Spleen (tissue), 7 donors: Measurements from ENCODE around the gene GCK.

Source experiments
- CTCF ChIP-seq, 11 experiments: fragments of 200-600 bp in 7 of 11; fragments of 450-650 bp in 4 of 11; sonication (generic) in 4 of 11; IDR thresholded peaks in 8 of 11; conservative IDR thresholded peaks in 3 of 11; 1 replicate in 7 of 11; 2 replicates in 4 of 11; pipeline versions ENCODE4 v1.4.0 to v1.8.0; 2016 to 2021; ENCODE audit warnings: antibody characterized with exemption in 11 of 11, inconsistent platforms in 4 of 11, mild to moderate bottlenecking in 1 of 11
- POLR2A ChIP-seq, 3 donors: fragments of 450-650 bp; IDR thresholded peaks; one replicate each; pipeline ENCODE4 v1.5.1; 2017; ENCODE audit warnings: antibody characterized with exemption in 3 of 3, mild to moderate bottlenecking in 1 of 3
- POLR2AphosphoS5 ChIP-seq, 3 donors: sonication (generic); formaldehyde crosslinking; IDR thresholded peaks; one replicate each; pipeline ENCODE4 v1.5.1; 2017; ENCODE audit warnings: antibody characterized with exemption in 3 of 3
- donor health status: DM: no; HTN: no; CAD: no; lungs with moderate emphysema.
- donor health status: DM: no; HTN: no; CAD: no.
- donor health status: DM: no; HTN: no; CAD: no.

- TF ChIP-seq POLR2AphosphoS5 (IDR thresholded peaks at IDR 0.05) (no peak), CTCF (IDR thresholded peaks at IDR 0.05 in 8 of 11, conservative IDR thresholded peaks at IDR 0.05 in 3 of 11) (no peak), POLR2A (IDR thresholded peaks at IDR 0.05) (no peak)
These were observed 40.4 kb upstream of the GCK start for GRCh38 chr7:44229546-44230105.
